ENCODE measurements around the gene SLC22A14. TPM values are rescaled to one million over a fixed set of nuclear protein-coding genes. Genes with fewer than 3 reads are reported as not detected.

The SLC22A14 gene
- total and polyA plus RNA-seq, 8 donors, result 0.12 to 0.35 (median 0.14) TPM; not detected in 4

DNA sequence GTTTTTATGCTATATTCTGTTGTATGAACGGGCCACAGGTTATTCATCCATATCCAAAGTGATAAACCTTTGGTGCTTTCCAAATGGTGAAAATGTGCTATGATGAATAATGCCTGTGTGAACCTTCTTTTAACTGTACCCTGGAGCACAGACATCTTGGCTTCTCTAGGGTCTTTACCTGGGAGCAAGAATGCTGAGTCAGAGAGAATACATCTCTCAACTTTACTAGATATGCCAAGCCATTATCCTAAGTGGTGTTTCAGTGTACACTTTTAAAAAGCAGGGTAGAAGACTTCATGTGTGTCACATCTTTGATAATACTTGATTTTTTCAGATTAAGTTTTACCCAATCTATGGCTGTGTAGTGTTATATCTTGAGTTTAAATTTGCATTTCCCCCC lies 41.0 kb downstream of the SLC22A14 start:
- FAIRE-seq (no peak), ATAC-seq (no peak), DNase-seq (no peak)
- H3K27ac ChIP-seq, result no peak overlapping the region
- H3K4me3 ChIP-seq, result no peak overlapping the region
- intact Hi-C loops (cut with DNase I), result no loop called here
- H3K9me3 ChIP-seq, result no peaks in the 10 kb centered on the region
- no peaks in the 10 kb centered on the region for H3K27me3 ChIP-seq
- H3K4me1 ChIP-seq, result no peaks in the 10 kb centered on the region
- TF ChIP-seq, protein P1, sequence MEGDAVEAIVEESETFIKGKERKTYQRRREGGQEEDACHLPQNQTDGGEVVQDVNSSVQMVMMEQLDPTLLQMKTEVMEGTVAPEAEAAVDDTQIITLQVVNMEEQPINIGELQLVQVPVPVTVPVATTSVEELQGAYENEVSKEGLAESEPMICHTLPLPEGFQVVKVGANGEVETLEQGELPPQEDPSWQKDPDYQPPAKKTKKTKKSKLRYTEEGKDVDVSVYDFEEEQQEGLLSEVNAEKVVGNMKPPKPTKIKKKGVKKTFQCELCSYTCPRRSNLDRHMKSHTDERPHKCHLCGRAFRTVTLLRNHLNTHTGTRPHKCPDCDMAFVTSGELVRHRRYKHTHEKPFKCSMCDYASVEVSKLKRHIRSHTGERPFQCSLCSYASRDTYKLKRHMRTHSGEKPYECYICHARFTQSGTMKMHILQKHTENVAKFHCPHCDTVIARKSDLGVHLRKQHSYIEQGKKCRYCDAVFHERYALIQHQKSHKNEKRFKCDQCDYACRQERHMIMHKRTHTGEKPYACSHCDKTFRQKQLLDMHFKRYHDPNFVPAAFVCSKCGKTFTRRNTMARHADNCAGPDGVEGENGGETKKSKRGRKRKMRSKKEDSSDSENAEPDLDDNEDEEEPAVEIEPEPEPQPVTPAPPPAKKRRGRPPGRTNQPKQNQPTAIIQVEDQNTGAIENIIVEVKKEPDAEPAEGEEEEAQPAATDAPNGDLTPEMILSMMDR (IDR thresholded peaks at IDR 0.05), result no peak
- no peaks in the 10 kb centered on the region for H3K36me3 ChIP-seq
- WGBS, 2 donors, result 75 to 81% methylated on average over 1 of the region's 1 CpG

DNA sequence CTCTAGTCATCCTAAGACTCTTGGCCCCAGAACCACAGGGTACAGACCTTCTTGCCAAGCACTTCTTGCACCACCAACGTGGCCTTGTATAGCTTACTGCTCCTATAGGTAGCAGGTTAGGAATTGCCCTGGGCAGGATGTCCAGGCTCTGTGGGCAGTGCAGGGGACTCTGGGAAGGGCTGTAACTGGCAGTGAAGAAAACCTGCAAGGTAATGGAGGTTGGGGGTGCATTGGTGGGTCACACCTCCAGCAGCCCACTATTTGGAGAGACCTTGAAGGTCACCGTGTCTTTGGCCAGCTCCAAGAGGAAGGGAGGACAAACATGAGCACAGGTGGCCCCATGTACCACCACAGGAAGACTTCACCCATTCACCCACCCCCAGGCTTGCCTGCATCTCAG lies 43.2 kb downstream of the SLC22A14 start:
- no peak overlapping the region for H3K4me3 ChIP-seq
- ATAC-seq, result no peak
- no peaks in the 10 kb centered on the region for H3K27me3 ChIP-seq
- no peak overlapping the region for H3K27ac ChIP-seq
- intact Hi-C loops (cut with DNase I), result no loop called here
- 52 to 69% methylated on average over 2 of the region's 2 CpGs for WGBS, 2 donors
- H3K9me3 ChIP-seq, result no peaks in the 10 kb centered on the region
- no peaks in the 10 kb centered on the region for H3K36me3 ChIP-seq
- TF ChIP-seq, protein P1 (IDR thresholded peaks at IDR 0.05), result no peak
- FAIRE-seq, result no peak
- no peaks in the 10 kb centered on the region for H3K4me1 ChIP-seq
- DNase-seq, result no peak

DNA sequence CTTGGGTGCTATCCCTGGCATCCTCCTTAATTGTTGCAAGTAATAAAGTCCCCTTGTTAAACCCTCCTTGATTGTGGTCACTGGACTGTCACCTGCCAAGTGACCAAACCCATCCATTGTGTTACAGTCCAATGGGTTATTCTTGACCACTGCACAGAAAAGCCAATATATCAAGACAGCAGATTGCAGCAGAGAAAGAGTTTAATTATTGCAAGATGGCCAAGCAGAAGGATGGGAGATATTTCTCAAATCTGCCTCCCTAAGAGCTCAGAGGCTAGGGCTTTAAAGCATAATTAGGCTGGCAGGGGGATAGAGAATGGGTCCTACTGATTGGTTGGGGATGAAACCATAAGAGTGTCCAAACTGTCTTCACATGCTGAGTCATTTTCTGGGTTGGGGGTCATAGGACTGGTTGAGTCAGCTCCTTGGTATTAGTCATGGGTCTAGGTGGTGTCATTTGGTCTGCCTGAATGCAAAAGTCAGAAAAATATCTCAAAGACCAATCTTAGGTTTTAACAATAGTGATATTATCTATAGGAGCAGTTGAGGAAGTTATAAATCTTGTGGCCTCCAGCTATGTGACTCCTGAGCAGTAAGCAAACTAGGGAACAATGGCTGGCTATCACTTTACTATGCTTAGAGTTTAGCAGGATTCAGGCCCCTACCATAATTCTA lies 45.4 kb downstream of the SLC22A14 start:
- DNase-seq, result no peak
- Histone ChIP-seq H3K27me3 (no peaks in the 10 kb centered on the region), H3K4me3 (no peak overlapping the region), H3K4me1 (no peaks in the 10 kb centered on the region), H3K9me3 (no peaks in the 10 kb centered on the region), H3K27ac (no peak overlapping the region), H3K36me3 (no peaks in the 10 kb centered on the region)
- TF ChIP-seq, protein P1 (IDR thresholded peaks at IDR 0.05), result no peak
- intact Hi-C loops (cut with DNase I), result no loop called here
- FAIRE-seq, result no peak
- no peak for ATAC-seq

DNA sequence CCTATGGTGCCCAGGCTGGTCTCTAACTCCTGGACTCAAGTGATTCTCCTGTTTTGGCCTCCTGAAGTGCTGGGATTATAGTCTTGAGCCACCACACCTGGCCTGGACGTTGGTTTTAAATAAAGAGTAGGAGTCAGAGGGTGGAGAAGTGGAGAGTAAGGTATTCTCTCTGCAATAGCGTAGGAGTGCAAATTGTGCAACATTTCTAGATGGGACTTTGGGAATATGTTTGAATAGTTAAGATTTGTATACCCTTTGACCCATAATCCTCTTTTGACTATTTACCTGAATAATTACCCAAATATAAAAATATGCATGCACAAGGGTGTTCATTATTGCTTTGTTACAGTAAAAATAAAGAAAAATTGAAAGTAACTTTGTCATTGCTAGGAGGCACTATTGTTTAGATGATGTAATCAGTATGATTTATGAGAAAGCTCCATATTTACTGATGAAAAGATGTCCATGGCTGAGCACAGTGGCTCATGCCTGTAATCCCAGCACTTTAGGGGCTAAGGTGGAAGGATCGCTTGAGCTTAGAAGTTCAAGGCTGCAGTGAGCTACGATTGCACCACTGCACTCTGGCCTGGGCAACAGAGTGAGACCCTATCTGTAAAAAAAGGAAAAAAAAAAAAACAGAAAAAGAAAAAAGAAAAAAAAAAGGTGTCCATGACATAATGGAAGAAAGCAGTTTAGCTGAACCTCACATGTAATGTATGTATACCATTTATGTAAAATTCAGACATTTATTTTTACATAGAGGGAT lies 49.3 kb downstream of the SLC22A14 start:
- Histone ChIP-seq H3K4me1 (no peaks in the 10 kb centered on the region), H3K27me3 (no peaks in the 10 kb centered on the region), H3K4me3 (no peak overlapping the region), H3K9me3 (no peaks in the 10 kb centered on the region), H3K36me3 (no peaks in the 10 kb centered on the region), H3K27ac (no peak overlapping the region)
- no peak for DNase-seq
- no peak for ATAC-seq
- intact Hi-C loops (cut with DNase I), result no loop called here
- FAIRE-seq, result no peak
- TF ChIP-seq, protein P1 (IDR thresholded peaks at IDR 0.05), result no peak
- WGBS, 2 donors, result 76 to 82% methylated on average over 4 of the region's 4 CpGs

DNA sequence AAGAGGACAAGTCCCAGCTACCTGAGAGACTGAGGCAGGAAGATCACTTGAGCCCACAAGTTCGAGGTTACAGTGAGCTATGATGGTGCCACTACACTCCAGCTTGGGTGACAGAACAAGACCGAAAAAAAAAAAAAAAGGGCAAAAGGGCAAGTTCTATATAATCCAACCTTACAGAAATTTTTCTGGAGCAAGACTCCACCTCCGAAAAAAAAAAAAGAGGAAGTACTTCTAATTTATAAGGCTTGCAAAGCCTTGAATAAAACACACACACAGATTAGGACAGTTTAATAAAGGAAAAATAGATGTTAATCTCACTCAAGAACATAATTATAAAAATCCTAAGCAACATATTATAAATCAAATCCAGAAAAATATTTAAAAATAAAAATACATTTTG lies 50.1 kb downstream of the SLC22A14 start:
- FAIRE-seq, result no peak
- Histone ChIP-seq H3K27ac (no peak overlapping the region), H3K4me3 (no peak overlapping the region), H3K36me3 (no peaks in the 10 kb centered on the region), H3K27me3 (no peaks in the 10 kb centered on the region), H3K4me1 (no peaks in the 10 kb centered on the region), H3K9me3 (no peaks in the 10 kb centered on the region)
- intact Hi-C loops (cut with DNase I), result no loop called here
- no peak for DNase-seq
- 54 to 65% methylated on average over 3 of the region's 3 CpGs for WGBS, 2 donors
- ATAC-seq, result no peak
- TF ChIP-seq, protein P1 (IDR thresholded peaks at IDR 0.05), result no peak
